Left forelimb (tissue), 1 donor: ENCODE results near the gene PLPPR4.

Experiments used
- DNase-seq: peaks from one replicate; pipeline ENCODE4 v3.0.0-alpha.2; 2018; ENCODE audit warnings: low spot score

The PLPPR4 gene

GRCh38 chr1:99348397-99349132, 84.3 kb downstream of the PLPPR4 start:
- no peak for DNase-seq

- DNase-seq: no peak
These were observed 88.5 kb downstream of the PLPPR4 start for GRCh38 chr1:99352821-99353220.

- no peak for DNase-seq
These were observed 94.5 kb downstream of the PLPPR4 start for GRCh38 chr1:99358770-99359169.
